ENCODE data around the gene RXFP1.

Gene RXFP1

DNA sequence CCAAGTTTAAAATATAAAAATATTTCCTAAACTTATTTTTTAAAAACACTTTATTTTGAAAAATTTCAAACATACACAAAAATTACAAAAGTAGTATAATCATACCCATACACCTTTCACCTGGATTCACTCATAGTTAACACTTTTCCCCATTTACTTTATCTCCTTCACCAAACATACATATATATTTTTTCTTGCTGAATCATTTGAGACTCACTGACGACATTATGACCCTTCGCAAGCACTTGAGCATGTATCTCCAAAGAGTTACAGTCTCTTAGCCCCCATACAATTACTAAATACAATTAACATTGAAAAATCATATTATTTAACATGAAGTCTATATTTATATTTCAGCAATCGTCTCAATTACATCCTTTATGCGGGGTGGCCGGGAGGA, 19.8 kb downstream of the RXFP1 start:
- DNase-seq (ENCODE audit: low read depth in 2 of 2) = no peak

DNA sequence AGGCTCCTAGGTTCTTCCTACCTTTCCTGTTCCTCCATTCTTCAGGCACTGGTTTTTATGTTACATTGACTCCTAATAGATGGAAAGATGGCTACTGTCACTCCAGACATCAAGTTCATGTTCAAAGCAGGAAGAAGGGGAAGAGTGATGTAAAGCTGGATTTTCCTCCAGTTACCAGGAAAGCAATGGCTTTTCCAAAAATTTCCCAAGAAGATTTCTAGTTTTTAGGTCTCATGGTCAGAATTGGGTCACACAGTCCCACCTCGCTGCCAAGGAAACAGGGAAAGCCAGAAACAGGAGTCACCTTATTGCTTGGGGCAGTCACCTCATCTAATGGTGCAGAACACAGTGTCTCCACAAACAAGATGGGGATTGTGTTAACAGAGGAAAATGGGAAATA, 21.5 kb downstream of the RXFP1 start:
- DNase-seq (ENCODE audit: low read depth in 2 of 2) = no peak

DNA sequence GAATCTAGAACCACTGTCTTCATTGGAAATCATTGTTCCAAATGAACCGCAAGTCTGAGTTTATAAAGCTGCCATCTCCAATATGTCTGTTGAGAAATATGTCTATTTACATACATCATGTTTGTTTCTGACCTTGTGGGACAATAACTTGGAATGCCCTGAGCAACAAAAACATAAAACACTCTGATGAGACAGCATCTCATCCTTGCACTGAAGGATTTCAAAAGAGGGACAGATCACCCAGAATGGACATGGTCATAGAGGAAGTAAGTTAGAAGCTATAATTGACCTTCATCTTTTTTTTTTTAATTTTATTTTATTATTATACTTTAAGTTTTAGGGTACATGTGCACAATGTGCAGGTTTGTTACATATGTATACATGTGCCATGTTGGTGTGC, 22.5 kb downstream of the RXFP1 start:
- DNase-seq (ENCODE audit: low read depth in 2 of 2) = no peak

DNA sequence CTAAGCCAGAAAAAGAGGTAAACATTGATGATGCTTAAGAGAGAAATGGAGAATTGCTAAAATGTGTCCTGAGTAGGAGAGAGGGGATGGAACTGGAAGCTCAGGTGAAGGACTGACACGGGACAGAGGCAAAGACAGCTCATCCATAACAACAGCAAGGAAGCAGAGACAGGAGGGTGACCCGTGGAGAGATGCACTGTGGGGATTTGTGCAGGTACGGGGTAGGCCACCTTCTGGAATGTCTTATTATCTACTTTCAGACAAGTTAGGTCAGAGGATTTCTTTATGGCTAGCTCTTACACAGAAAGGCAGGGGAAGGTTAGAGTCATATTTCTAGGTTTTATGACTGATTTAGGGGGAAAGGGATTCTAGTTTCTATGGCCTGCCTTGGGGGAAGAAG, 31.7 kb downstream of the RXFP1 start:
- no peak for DNase-seq (ENCODE audit: low read depth in 2 of 2)

DNA sequence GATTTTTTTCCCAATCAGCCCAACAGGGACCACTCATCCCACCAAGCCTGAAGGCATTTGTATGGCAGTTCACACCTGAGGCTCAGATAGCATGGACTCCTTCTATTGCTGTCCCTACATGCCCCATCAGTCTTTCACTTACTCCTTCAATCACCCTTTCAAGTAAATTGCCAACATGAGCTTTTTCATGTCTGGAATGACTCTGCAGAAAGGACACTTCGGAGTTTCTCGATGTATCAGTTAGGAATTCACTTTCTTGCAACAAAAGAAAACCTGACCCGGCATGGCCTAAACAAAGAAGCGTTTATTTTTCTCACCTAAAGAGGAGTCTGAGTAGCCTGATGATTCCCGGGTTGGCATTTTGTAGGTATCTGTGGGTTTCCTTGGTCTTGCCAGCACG, 38.6 kb downstream of the RXFP1 start:
- DNase-seq (ENCODE audit: low read depth in 2 of 2) = no peak

DNA sequence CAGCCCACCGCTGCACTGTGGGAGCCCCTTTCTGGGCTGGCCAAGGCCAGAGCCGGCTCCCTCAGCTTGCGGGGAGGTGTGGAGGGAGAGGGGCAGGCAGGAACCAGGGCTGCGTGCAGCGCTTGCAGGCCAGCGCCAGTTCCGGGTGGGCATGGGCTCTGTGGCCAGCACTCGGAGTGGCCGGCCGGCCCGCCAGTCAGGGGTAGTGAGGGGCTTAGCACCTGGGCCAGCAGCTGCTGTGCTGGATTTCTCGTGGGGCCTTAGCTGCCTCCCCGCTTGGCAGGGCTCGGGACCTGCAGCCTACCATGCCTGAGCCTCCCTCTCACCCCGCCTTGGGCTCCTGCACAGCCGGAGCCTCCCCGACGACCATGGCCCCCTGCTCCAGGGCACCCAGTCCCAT, 45.2 kb downstream of the RXFP1 start:
- no peak for DNase-seq (ENCODE audit: low read depth in 2 of 2)

DNA sequence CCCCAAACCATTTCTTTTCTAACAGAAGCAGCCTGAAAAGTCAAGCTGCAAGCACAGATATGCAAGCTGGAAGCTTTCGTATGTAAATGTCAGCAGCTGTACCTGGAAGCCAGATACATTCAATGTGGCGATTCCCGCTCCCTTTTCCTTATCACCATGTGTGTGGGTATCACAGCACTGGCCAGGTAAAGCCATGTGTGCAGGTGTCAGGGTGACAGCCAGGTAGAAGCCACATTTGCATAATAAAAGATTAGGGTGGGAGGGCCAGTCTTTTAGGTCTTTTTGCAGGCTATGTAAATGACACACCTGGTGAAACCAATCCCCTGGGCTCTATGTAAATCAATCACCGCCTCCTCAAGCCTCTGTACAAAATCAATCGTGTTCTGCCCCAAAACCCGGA, 50.1 kb downstream of the RXFP1 start:
- DNase-seq (ENCODE audit: low read depth in 2 of 2) = no peak

DNA sequence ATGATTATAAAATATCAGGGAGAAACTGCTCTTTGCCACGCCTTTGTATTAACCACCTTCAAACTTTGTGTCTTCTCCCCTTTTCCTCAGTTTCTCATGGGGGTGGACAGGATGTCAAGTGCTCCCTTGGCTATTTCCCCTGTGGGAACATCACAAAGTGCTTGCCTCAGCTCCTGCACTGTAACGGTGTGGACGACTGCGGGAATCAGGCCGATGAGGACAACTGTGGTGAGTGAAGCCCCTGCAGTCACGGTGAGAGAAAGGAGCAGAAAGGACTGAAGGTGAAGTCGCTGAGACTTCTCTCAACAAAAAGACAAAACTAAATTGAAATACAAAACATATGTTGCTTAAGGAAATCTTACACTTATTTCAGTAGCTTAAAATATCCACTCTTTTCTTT, 50.9 kb downstream of the RXFP1 start:
- no peak for DNase-seq (ENCODE audit: low read depth in 2 of 2)

DNA sequence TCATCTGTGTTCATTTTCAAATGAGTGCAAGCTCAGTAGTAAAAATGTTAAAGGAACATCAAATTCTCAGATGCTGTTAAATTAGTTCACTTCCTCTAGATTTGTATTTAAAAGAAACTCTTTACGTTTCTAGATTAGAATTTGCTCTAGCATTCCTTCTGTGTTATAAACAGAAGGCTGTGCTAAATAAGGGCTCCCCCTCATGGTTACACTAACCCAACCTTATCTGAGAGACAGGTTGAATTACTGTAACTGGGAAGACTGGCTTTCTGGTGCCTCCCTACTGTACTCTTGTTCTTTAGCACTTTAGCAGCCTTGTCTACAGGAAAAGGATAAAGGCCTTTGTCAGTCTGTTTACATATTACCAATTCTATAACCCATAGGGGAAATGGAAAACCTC, 56.8 kb downstream of the RXFP1 start:
- DNase-seq (ENCODE audit: low read depth in 2 of 2) = no peak

DNA sequence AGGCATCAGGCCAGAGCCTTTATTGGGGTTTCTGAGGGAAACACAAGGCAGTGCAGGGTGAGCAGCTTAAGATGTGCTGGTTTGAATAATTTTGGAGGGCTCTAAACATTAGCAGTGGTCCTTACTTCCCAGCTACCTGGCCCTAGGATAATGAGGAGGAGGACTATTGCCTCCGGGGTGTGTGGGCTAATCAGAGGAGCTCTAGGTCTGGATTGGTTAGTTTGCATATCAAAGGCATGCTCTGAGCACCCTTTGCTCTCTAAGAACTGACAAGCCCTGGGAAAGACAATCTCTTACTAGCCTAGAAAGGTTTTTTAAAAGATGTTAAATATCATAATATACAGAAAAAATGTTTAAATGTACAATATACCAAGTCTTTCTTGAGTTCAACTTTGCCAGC, 58.4 kb downstream of the RXFP1 start:
- DNase-seq (ENCODE audit: low read depth in 2 of 2) = no peak

DNA sequence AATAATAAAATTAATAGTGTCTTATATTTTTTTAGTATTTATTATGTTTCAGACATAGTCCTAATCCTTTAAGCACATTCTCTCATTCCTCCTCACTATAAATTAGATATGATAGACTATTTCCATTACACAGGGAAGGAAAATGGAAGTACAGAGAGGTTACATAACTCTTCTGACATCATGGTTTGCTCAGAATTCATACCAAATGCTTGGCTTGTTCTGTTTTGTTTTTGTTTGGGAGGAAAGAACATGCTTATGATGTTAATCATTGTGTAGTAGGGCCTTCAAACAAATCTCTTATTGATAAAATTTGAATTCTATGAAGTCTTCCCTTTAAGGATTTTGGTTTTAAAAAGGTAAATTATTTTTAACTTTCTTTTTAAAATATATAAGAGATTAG, 59.5 kb downstream of the RXFP1 start:
- DNase-seq (ENCODE audit: low read depth in 2 of 2) = no peak

DNA sequence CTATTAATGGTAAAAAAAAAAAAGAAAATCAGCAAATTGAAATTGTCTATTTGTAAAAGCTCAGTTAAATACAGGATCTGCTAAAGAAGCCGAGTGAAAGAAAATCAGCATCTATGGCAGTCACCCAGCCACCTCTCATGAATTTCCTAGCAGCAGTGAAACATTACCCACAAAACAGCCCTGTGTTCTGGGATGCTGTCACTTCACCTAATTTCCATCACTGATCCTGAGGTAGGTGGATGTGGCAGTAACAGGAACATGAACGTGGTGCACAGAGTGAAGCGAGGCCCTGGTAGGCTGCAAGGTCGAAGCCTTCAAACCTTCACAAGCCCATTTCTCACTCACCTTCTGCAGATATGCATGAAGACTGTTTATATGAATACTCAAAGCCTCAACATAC, 65.2 kb downstream of the RXFP1 start:
- no peak for DNase-seq (ENCODE audit: low read depth in 2 of 2)

DNA sequence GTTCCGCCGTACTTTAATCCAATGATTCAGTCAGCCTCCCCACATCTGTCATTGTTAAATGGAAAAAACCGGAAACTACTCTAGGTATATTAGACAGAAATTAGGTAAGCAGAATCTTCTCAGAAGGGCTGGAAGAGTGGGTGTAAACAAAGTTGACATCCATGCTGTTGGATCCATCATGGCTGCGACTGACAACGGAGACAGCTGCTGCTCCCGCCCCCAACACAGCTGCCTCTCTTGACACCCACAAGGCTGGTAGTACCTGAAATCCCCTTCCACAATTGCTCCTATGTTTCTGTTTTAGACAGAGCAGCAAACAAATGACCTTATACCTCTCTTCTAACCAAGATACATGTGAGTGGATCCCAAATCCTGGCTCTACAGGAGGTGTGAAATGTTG, 66.6 kb downstream of the RXFP1 start:
- no peak for DNase-seq (ENCODE audit: low read depth in 2 of 2)

DNA sequence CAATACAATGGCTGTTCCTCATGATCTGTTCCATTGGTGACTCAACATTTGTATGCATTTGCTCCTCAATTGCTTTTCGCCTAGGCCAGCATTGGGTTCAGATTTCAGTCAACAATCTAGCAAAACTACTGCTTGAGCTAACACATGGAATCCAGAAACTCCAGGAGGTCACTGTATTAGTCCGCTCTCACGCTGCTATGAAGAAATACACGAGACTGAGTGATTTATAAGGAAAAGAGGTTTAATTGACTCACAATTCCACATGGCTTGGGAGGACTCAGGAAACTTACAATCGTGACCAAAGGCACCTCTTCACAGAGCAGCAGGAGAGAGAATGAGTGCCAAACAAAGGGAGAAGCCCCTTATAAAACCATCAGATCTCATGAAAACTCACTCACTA, 67.1 kb downstream of the RXFP1 start:
- no peak for DNase-seq (ENCODE audit: low read depth in 2 of 2)

DNA sequence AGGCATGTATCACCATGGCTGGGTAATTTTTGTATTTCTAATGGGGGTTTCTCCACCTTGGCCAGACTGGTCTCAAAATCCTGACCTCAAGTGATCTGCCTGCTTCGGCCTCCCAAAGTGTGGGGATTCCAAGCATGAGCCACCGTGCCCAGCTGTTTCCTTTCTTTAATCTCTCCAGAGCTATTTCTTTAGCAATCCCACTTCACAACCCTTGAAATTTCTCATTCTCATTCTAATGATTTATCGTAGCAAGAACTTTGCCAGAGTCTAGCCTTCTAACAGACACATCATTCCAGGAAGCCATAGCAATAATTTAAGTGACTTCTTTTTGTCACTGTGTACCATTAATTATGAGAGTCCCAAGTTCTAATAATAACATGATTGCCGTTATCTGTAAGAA, 68.6 kb downstream of the RXFP1 start:
- DNase-seq (ENCODE audit: low read depth in 2 of 2) = no peak

DNA sequence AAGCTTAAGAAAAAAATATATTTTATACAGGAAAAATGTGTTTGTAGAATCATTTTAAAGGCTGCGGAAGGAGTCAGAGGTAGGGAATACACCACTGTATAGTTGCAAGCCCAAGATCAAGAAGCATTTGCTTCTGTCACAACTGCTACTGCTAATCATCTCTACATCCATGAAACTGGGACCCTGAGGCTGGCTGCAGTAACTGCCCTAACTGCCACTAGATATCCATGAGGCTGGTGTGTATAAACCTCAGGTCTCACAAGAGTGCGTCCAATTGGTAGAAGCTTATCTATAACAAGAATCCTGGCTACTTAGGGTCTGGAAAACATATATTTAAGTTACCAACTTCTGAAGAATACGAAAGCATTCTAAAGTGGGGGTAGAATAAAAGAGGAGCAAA, 69.1 kb downstream of the RXFP1 start:
- DNase-seq (ENCODE audit: low read depth in 2 of 2) = no peak

DNA sequence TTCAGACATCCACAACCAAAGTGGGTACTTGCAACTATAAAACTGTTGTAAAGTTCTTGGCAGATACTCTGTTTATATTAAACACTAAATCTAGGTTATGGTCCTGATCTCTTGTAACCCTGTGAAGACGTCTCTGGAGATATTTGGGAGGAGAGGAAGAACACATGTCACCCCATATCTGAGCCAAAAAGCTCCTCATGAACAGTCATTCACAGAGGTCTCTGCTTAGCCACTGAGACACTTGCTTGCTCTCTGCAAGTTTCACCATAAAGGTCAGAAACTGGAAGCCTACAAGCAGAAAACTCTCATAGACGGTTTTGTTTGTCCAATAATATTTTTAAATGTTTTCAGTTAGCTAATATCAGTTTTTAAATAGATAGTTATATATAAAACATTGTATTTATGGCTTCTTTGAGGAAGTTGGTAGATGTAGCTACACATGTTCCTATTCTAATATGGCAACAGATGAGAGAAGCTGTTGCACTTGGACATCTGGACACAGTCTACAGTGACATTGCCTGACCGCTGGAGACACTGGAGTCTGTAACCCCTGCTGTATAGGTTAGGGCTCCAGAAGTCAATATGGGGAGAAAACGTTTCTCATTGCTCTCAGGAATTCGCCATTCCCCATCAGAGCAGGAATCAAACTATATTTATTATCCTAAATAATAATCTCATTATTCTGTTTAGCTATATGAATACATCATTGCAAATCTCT, 76.4 kb downstream of the RXFP1 start:
- DNase-seq (ENCODE audit: low read depth in 2 of 2) = no peak

DNA sequence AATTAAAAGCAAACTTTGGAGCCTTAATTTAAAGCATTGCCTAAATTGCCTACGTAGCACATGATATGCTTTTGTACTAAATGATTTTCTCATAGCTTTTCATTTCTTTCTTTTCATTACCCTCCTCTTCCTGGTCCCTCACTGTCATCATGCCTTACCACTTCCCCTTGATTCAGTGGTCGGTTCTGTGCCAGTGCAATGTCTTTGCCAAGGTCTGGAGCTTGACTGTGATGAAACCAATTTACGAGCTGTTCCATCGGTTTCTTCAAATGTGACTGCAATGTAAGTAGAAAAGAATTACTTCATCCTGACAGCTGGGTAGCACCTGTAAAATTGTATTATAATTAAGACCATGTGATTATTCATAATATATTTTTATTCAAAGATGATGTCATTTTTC, 77.5 kb downstream of the RXFP1 start:
- no peak for DNase-seq (ENCODE audit: low read depth in 2 of 2)

DNA sequence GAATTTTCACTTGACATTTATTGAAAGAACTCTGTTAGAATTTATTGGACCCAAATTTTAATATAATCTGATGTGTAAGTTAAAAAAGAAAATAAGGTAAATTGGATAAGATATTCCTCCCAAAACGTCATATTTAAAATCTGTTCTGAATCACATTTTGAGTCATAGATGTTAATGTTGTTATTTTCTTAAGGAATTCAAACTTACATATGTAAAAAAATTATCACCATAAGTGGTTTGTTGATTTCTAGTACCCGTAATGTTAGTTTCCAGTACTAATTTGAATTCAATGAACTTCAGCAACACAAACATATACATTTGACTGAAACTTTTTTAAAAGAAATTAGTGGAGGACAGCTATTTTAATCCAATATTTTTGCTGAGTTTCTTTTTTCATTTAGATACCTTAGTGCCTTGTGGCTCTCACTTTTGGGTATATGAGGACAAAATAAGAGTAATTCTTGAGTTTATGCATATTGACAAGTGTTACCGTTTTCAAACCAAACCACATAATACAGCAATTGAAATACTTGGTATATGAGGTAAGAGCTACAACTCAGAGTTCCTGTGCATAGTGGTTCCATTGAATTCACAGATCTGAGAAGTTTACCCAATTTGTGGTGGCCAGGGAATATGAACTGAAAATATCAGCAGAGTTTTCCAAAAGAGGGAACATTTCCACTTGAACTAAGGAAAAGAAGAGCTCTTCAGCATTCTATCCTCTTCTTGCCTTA, 78.2 kb downstream of the RXFP1 start:
- DNase-seq (ENCODE audit: low read depth in 2 of 2) = no peak

DNA sequence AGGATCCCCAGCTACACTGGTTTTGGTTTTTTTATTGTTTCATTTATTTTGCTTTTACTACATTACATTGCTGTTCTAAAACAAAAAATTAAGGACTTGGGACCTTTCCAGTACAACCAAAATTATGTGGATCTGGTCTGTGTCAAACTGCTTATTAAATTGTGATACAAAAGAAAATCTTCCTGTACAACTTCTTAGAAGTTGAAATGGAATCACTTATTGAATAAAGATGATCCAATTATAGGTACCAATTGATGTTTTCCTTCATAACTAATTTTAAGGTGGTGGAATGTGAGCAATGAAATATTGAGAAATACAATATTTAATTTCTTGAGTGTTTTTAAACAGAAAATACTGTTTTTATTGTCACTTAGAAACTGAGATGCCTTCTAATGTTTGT, 82.7 kb downstream of the RXFP1 start:
- no peak for DNase-seq (ENCODE audit: low read depth in 2 of 2)

DNA sequence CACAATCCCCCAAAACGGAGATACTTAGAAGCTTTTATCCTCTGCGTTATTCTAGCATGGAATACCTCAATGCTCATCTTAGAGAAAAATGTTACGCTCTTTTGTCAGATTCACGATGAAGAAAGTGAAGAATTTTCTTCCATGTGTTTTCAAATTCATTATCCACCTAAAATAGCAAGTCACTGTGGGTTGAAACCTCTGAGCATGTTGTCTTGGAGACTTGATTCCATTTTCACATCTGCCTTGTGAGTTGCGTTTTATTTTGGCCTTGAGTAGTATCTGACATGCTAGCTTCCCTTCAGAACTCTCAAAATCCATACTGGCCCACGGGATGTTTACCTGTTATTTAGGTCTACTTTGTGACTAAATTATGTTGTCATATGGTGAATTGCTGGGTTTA, 83.7 kb downstream of the RXFP1 start:
- no peak for DNase-seq (ENCODE audit: low read depth in 2 of 2)

DNA sequence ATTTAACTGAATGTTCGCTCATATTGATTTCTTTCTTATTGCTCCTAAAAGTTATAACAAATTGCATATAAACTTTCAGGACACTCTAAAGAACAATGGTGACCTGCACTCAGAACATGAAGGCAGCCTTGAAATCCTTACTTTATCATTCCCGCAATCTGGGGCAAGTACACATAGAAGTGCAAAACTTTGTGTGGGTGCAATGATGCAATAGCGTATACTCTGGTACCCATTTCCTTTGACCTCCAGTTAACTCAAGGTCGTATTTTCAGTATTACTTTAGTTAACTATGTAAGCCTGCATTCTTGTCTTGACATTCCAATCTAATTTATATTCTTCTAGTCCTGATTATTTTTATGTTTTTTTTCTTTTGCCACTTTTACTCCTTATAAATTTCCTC, 85.3 kb downstream of the RXFP1 start:
- DNase-seq (ENCODE audit: low read depth in 2 of 2) = no peak

DNA sequence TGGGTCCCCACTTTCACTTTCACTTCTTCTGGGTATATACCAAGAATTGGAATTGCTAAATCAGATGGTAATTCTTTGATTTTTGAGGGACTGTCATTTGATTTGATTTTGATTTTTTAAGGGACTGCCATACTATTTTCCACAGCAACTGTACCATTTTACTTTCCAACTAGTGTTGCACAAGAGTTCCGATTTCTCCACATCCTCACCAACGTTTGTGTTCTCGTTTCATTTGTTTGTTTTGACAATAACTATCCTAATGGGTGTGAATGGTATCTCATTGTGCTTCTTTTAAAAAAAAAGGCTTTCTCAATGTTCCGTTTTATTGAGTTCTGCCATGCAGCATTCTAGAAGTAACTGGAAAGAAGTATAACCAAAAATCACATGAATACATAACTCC, 87.4 kb downstream of the RXFP1 start:
- no peak for DNase-seq (ENCODE audit: low read depth in 2 of 2)

DNA sequence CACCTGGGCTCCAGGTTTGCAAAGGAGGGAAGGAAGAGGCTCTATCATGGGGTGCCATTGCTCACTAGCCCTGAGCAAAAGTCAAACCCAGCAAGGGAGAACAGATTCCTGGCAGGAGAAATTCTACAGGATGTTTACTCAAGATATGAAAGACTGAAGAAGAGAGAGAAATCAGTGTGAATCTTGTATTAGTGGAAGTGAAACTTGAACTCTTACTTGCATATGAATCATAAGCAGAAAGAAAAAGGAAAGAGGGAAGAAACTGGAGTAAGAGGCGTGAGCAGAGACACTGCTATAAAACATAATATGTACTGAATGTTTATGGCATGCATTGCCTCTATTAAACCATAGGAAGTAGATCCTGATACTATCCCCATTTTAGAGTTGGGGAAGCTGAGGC, 89.1 kb downstream of the RXFP1 start:
- DNase-seq (ENCODE audit: low read depth in 2 of 2) = no peak
